Trophoblast cell (in vitro differentiated cells and primary cell): ENCODE measurements around the gene MYO18B.

Experiments used
- DNase-seq, 2 donors: peaks; one replicate each; pipeline ENCODE4 v3.0.0-alpha.2; 2016
- H2AFZ ChIP-seq: 2 replicates; pipeline ENCODE4 v1.6.1; 2013; ENCODE audit warnings: low read length, moderate library complexity, mild to moderate bottlenecking; ENCODE audit not compliant: insufficient read depth, poor library complexity
- H2AK5ac ChIP-seq: 2 replicates; pipeline ENCODE4 v1.6.1; 2013; ENCODE audit warnings: mild to moderate bottlenecking, low read length
- H2BK120ac ChIP-seq: 2 replicates; pipeline ENCODE4 v1.6.1; 2013; ENCODE audit warnings: low read length, mild to moderate bottlenecking, moderate library complexity; ENCODE audit not compliant: insufficient read depth, poor library complexity
- H2BK12ac ChIP-seq: 2 replicates; pipeline ENCODE4 v1.6.1; 2013; ENCODE audit warnings: mild to moderate bottlenecking, low read length, moderate library complexity
- H2BK5ac ChIP-seq: 2 replicates; pipeline ENCODE4 v1.6.1; 2013; ENCODE audit warnings: low read length, low read depth, moderate library complexity, mild to moderate bottlenecking; ENCODE audit not compliant: poor library complexity
- H3K14ac ChIP-seq: 2 replicates; pipeline ENCODE4 v1.6.1; 2013; ENCODE audit warnings: mild to moderate bottlenecking, low read length
- H3K18ac ChIP-seq: 2 replicates; pipeline ENCODE4 v1.6.1; 2013; ENCODE audit warnings: mild to moderate bottlenecking, low read length
- H3K23ac ChIP-seq: 2 replicates; pipeline ENCODE4 v1.6.1; 2013; ENCODE audit warnings: low read length
- H3K27ac ChIP-seq: 2 replicates; pipeline ENCODE4 v1.5.1; 2013; ENCODE audit warnings: low read depth, mild to moderate bottlenecking, inconsistent platforms, low read length, moderate library complexity
- H3K27me3 ChIP-seq: 2 replicates; pipeline ENCODE4 v1.6.1; 2013; ENCODE audit warnings: inconsistent platforms, mild to moderate bottlenecking, low read length, moderate library complexity; ENCODE audit not compliant: insufficient read depth
- H3K36me3 ChIP-seq, 2 experiments: 1 replicate in 1 of 2; 2 replicates in 1 of 2; pipeline ENCODE4 v1.6.1; 2013; ENCODE audit warnings: low read length in 2 of 2, mild to moderate bottlenecking in 2 of 2, moderate library complexity in 1 of 2; ENCODE audit not compliant: insufficient read depth in 2 of 2, control insufficient read depth in 1 of 2
- H3K4ac ChIP-seq: 2 replicates; pipeline ENCODE4 v1.6.1; 2013; ENCODE audit warnings: low read depth, mild to moderate bottlenecking, low read length, moderate library complexity
- H3K4me1 ChIP-seq, 2 experiments: 1 replicate in 1 of 2; 2 replicates in 1 of 2; pipeline ENCODE4 v1.6.1; 2013; ENCODE audit warnings: low read length in 2 of 2, mild to moderate bottlenecking in 2 of 2, moderate library complexity in 1 of 2; ENCODE audit not compliant: insufficient read depth in 2 of 2, control insufficient read depth in 1 of 2
- H3K4me2 ChIP-seq: 2 replicates; pipeline ENCODE4 v1.6.1; 2013; ENCODE audit warnings: inconsistent platforms, mild to moderate bottlenecking, low read length, moderate library complexity
- H3K4me3 ChIP-seq: 2 replicates; pipeline ENCODE4 v1.5.1; 2013; ENCODE audit warnings: mild to moderate bottlenecking, low read depth, low read length, inconsistent platforms
- H3K79me1 ChIP-seq: one replicate; pipeline ENCODE4 v1.6.1; 2013; ENCODE audit warnings: low read length
- H3K79me2 ChIP-seq: 2 replicates; pipeline ENCODE4 v1.6.1; 2013; ENCODE audit warnings: low read length, mild to moderate bottlenecking; ENCODE audit not compliant: control insufficient read depth, insufficient read depth, poor library complexity
- H3K9ac ChIP-seq: 2 replicates; pipeline ENCODE4 v1.6.1; 2013; ENCODE audit warnings: mild to moderate bottlenecking, low read length
- H3K9me3 ChIP-seq: 2 replicates; pipeline ENCODE4 v1.6.1; 2013; ENCODE audit warnings: low read depth, mild to moderate bottlenecking, control low read depth, inconsistent platforms, low read length; ENCODE audit not compliant: insufficient read depth
- H4K12ac ChIP-seq: 2 replicates; pipeline ENCODE4 v1.6.1; 2013; ENCODE audit warnings: low read depth, mild to moderate bottlenecking, low read length, moderate library complexity
- H4K8ac ChIP-seq: 2 replicates; pipeline ENCODE4 v1.6.1; 2013; ENCODE audit warnings: low read depth, mild to moderate bottlenecking, low read length, moderate library complexity
- H4K91ac ChIP-seq: one replicate; pipeline ENCODE4 v1.6.1; 2013; ENCODE audit warnings: low read depth, mild to moderate bottlenecking, low read length, moderate library complexity
- WGBS: extraction: QIAGEN DNeasy Blood & Tissue Kit; methylation state at CpG from one replicate; pipeline ENCODE4 v1.1.7; 2013; ENCODE audit warnings: missing lambda C conversion rate; ENCODE audit not compliant: insufficient read length, insufficient coverage; ENCODE audit errors: extremely low coverage; 5-methylcytosine and 5-hydroxymethylcytosine counted together

The MYO18B gene

DNA sequence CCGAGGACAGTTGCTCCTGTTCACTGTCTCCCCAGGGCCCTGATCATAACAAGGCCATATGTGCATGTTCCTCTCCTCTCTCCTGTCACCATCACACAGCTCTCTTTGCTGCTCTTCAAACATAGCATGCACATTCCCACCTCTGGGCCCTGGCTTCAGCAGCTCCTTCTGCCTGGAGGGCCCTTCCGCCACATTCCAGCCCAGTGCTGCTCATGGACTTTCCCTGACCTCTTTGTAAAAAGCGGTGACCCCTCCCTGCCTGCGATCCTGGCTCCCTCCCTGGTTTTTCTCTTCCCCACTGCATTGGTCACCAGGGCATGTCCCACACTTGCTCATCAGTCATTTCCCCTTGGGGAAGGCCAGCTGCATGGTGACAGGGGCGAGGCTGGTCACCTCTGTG, 98.2 kb downstream of the MYO18B start:
- Histone ChIP-seq H3K4me2 (no peak overlapping the region), H4K91ac (no peak overlapping the region), H4K12ac (no peak overlapping the region), H3K79me2 (no peaks in the 10 kb centered on the region), H3K9ac (no peak overlapping the region), H3K18ac (no peak overlapping the region), H3K4me1 (peaks cover 4 to 5% of the 10 kb centered on the region in 2 experiments), H4K8ac (no peak overlapping the region), H2AK5ac (no peak overlapping the region), H2BK120ac (no peak overlapping the region), H3K4ac (no peak overlapping the region), H3K14ac (no peak overlapping the region), H3K9me3 (peaks cover 1% of the 10 kb centered on the region), H2BK5ac (no peak overlapping the region), H3K4me3 (no peak overlapping the region), H3K23ac (no peak overlapping the region), H2BK12ac (no peak overlapping the region), H2AFZ (no peak overlapping the region), H3K27me3 (no peaks in the 10 kb centered on the region), H3K27ac (no peak overlapping the region), H3K79me1 (no peaks in the 10 kb centered on the region), H3K36me3 (no peaks in the 10 kb centered on the region)
- no peak for DNase-seq
- no CpG with 5 or more reads among the region's 5 CpGs for WGBS

- no peak overlapping the region for H2AFZ ChIP-seq
- no peak overlapping the region for H3K4me2 ChIP-seq
- no peak overlapping the region for H3K4ac ChIP-seq
- H3K27ac ChIP-seq: no peak overlapping the region
- WGBS: no CpG with 5 or more reads among the region's 3 CpGs
- H3K4me3 ChIP-seq: no peak overlapping the region
- H3K9ac ChIP-seq: no peak overlapping the region
- H3K36me3 ChIP-seq: no peaks in the 10 kb centered on the region
- H3K4me1 ChIP-seq: peaks cover 4 to 5% of the 10 kb centered on the region in 2 experiments
- no peaks in the 10 kb centered on the region for H3K27me3 ChIP-seq
- no peak overlapping the region for H2BK5ac ChIP-seq
- H3K79me1 ChIP-seq: no peaks in the 10 kb centered on the region
- no peak overlapping the region for H3K14ac ChIP-seq
- H3K23ac ChIP-seq: no peak overlapping the region
- DNase-seq: no peak
- H2AK5ac ChIP-seq: no peak overlapping the region
- peaks cover 1% of the 10 kb centered on the region for H3K9me3 ChIP-seq
- no peak overlapping the region for H4K91ac ChIP-seq
- H3K79me2 ChIP-seq: no peaks in the 10 kb centered on the region
- H2BK120ac ChIP-seq: no peak overlapping the region
- H4K8ac ChIP-seq: no peak overlapping the region
- no peak overlapping the region for H2BK12ac ChIP-seq
- H3K18ac ChIP-seq: no peak overlapping the region
- H4K12ac ChIP-seq: no peak overlapping the region
Observed at GRCh38 chr22:25840891-25841290, 98.9 kb downstream of the MYO18B start.

DNA sequence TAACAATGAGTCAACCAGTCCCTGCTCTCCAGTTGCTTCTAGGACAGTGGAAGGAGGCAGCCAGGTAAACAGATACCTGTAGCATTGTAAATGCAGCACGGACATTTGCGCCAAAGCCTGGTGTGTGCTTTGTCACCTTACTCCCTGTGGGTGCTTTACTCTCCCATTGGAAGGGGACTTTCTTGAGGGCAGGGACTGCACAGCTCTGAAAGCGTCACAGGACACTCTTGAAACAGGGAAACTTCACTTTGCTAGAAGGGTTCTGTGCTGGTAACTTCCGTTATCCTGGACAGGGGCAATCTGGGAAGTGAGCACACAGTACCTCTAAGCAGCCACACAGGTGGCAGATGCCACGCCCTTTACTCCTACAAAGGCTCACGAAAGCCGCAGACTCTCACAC, 99.8 kb downstream of the MYO18B start:
- Histone ChIP-seq H3K18ac (no peak overlapping the region), H2BK12ac (no peak overlapping the region), H3K14ac (no peak overlapping the region), H3K23ac (no peak overlapping the region), H3K79me1 (no peaks in the 10 kb centered on the region), H3K4me2 (no peak overlapping the region), H3K36me3 (no peaks in the 10 kb centered on the region), H3K9ac (no peak overlapping the region), H2BK5ac (no peak overlapping the region), H3K4me1 (peaks cover 4 to 5% of the 10 kb centered on the region in 2 experiments), H2AFZ (no peak overlapping the region), H3K4me3 (no peak overlapping the region), H3K79me2 (no peaks in the 10 kb centered on the region), H2BK120ac (no peak overlapping the region), H3K9me3 (peaks cover 1% of the 10 kb centered on the region), H3K4ac (no peak overlapping the region), H4K12ac (no peak overlapping the region), H3K27ac (no peak overlapping the region), H2AK5ac (no peak overlapping the region), H4K8ac (no peak overlapping the region), H4K91ac (no peak overlapping the region), H3K27me3 (no peaks in the 10 kb centered on the region)
- WGBS: no CpG with 5 or more reads among the region's 7 CpGs
- DNase-seq: no peak

DNA sequence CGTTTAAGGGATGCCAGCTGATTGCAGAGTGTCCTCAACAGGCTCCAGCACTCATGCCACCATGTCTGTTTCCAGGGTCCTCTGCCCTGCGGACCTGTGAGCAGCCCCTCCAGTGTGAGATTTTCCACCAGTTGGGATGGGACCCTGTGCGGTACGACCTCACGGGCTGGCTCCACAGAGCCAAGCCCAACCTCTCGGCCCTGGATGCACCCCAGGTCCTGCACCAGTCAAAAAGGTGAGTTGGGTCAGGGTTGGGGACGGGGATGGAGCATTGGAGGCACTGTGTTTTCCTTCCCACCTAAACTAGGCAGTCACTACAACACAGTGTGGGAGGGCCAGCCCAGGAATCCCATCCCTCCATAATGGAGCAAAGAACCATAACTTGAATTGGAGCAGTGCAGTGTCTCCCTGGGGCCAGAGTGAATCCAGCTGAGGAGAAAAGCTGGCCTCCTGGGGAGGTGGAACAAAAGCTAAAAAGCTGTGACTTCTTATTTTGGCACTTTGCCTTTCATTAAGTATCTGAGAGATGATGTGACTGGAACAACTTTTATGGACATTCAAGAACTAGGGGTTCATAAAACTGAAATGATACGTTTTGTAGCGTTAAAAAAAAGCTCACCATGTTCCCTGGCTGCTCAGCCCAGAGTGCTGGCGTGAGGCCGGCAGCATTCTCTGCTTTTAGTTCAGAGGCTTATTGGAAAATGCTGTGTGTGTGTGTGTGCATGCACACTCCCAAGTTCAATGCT, 101.8 kb downstream of the MYO18B start:
- H4K12ac ChIP-seq: no peak overlapping the region
- no CpG with 5 or more reads among the region's 11 CpGs for WGBS
- no peak overlapping the region for H2BK5ac ChIP-seq

More for the DNA sequence above, 101.8 kb downstream of the MYO18B start:
- no peak overlapping the region for H3K4me2 ChIP-seq
- no peak for DNase-seq
- H3K9ac ChIP-seq: no peak overlapping the region
- no peak overlapping the region for H3K27ac ChIP-seq
- no peak overlapping the region for H2AFZ ChIP-seq
- H3K23ac ChIP-seq: no peak overlapping the region
- no peak overlapping the region for H4K8ac ChIP-seq
- no peak overlapping the region for H2BK12ac ChIP-seq
- no peaks in the 10 kb centered on the region for H3K27me3 ChIP-seq
- H3K4me3 ChIP-seq: no peak overlapping the region
- H2AK5ac ChIP-seq: no peak overlapping the region
- H4K91ac ChIP-seq: no peak overlapping the region
- no peak overlapping the region for H3K18ac ChIP-seq
- peaks cover 4 to 5% of the 10 kb centered on the region in 2 experiments for H3K4me1 ChIP-seq
- H3K9me3 ChIP-seq: peaks cover 1% of the 10 kb centered on the region
- H3K14ac ChIP-seq: no peak overlapping the region
- no peak overlapping the region for H3K4ac ChIP-seq
- no peaks in the 10 kb centered on the region for H3K79me1 ChIP-seq
- no peak overlapping the region for H2BK120ac ChIP-seq
- no peaks in the 10 kb centered on the region for H3K79me2 ChIP-seq
- no peaks in the 10 kb centered on the region for H3K36me3 ChIP-seq
